H9 (cell line): ENCODE measurements around the gene GGA2. TPM values are rescaled to one million over a fixed set of nuclear protein-coding genes. Genes with fewer than 3 reads are reported as not detected.

Source experiments
- DNase-seq: peaks from one replicate; pipeline ENCODE4 v3.0.0-alpha.2; 2017
- H2AFZ ChIP-seq: one replicate; pipeline ENCODE4 v1.6.1; 2013; ENCODE audit warnings: mild to moderate bottlenecking, low read length, control low read depth, moderate library complexity
- H2AK5ac ChIP-seq: 2 replicates; pipeline ENCODE4 v1.6.1; 2013; ENCODE audit warnings: low read length, control low read depth, mixed read lengths; ENCODE audit not compliant: insufficient read length
- H2BK120ac ChIP-seq: one replicate; pipeline ENCODE4 v1.6.1; 2013; ENCODE audit warnings: low read depth, mild to moderate bottlenecking, low read length, control low read depth, inconsistent platforms; ENCODE audit not compliant: poor library complexity, severe bottlenecking
- H2BK12ac ChIP-seq: 2 replicates; pipeline ENCODE4 v1.6.1; 2013; ENCODE audit warnings: low read length, control low read depth, mixed read lengths, low read depth; ENCODE audit not compliant: insufficient read length
- H2BK15ac ChIP-seq: 2 replicates; pipeline ENCODE4 v1.6.1; 2013; ENCODE audit warnings: low read depth, low read length, control low read depth
- H2BK20ac ChIP-seq: one replicate; pipeline ENCODE4 v1.6.1; 2013; ENCODE audit warnings: low read depth, mild to moderate bottlenecking, low read length, control low read depth, inconsistent platforms; ENCODE audit not compliant: poor library complexity, severe bottlenecking
- H2BK5ac ChIP-seq: 2 replicates; pipeline ENCODE4 v1.6.1; 2013; ENCODE audit warnings: low read length, control low read depth, mixed read lengths; ENCODE audit not compliant: insufficient read length
- H3K14ac ChIP-seq: 2 replicates; pipeline ENCODE4 v1.6.1; 2013; ENCODE audit warnings: low read length, control low read depth; ENCODE audit not compliant: insufficient read depth
- H3K18ac ChIP-seq: 2 replicates; pipeline ENCODE4 v1.6.1; 2013; ENCODE audit warnings: low read depth, mild to moderate bottlenecking, mixed read lengths, low read length, control low read depth; ENCODE audit not compliant: insufficient read length
- H3K23ac ChIP-seq: 2 replicates; pipeline ENCODE4 v1.6.1; 2013; ENCODE audit warnings: low read length, control low read depth, mixed read lengths, low read depth; ENCODE audit not compliant: insufficient read length
- H3K23me2 ChIP-seq: 2 replicates; pipeline ENCODE4 v1.6.1; 2013; ENCODE audit warnings: low read depth, mild to moderate bottlenecking, mixed read lengths, low read length, control low read depth; ENCODE audit not compliant: insufficient read length, poor library complexity, severe bottlenecking
- H3K27ac ChIP-seq: 2 replicates; pipeline ENCODE4 v1.5.1; 2013; ENCODE audit warnings: low read length, control low read depth, mixed read lengths, low read depth; ENCODE audit not compliant: insufficient read length
- H3K27me3 ChIP-seq: 2 replicates; pipeline ENCODE4 v1.6.1; 2013; ENCODE audit warnings: low read length, control low read depth, inconsistent platforms; ENCODE audit not compliant: insufficient read depth
- H3K4ac ChIP-seq: 2 replicates; pipeline ENCODE4 v1.6.1; 2013; ENCODE audit warnings: low read depth, mild to moderate bottlenecking, control low read depth, inconsistent platforms, low read length, moderate library complexity
- H3K4me1 ChIP-seq: 2 replicates; pipeline ENCODE4 v1.6.1; 2013; ENCODE audit warnings: low read length, control low read depth, inconsistent platforms; ENCODE audit not compliant: insufficient read depth
- H3K4me2 ChIP-seq: 2 replicates; pipeline ENCODE4 v1.6.1; 2013; ENCODE audit warnings: low read length, control low read depth, mixed read lengths; ENCODE audit not compliant: insufficient read length, insufficient read depth
- H3K56ac ChIP-seq: 2 replicates; pipeline ENCODE4 v1.6.1; 2013; ENCODE audit warnings: low read depth, mild to moderate bottlenecking, mixed read lengths, low read length, control low read depth; ENCODE audit not compliant: insufficient read length
- H3K79me1 ChIP-seq: 2 replicates; pipeline ENCODE4 v1.6.1; 2013; ENCODE audit warnings: low read depth, mild to moderate bottlenecking, moderate library complexity, low read length, control low read depth, inconsistent platforms; ENCODE audit not compliant: insufficient read depth, poor library complexity, severe bottlenecking
- H3K79me2 ChIP-seq: 2 replicates; pipeline ENCODE4 v1.6.1; 2013; ENCODE audit warnings: low read length, control low read depth, inconsistent platforms; ENCODE audit not compliant: insufficient read depth
- H3K9ac ChIP-seq: 2 replicates; pipeline ENCODE4 v1.6.1; 2013; ENCODE audit warnings: low read length, control low read depth, mixed read lengths; ENCODE audit not compliant: insufficient read length; ENCODE audit errors: extremely low read depth
- H3K9me3 ChIP-seq: one replicate; pipeline ENCODE4 v1.6.1; 2013; ENCODE audit warnings: low read depth, low read length, inconsistent platforms; ENCODE audit not compliant: control insufficient read depth
- H3T11ph ChIP-seq: one replicate; pipeline ENCODE4 v1.6.1; 2013; ENCODE audit warnings: mild to moderate bottlenecking, low read length, control low read depth, inconsistent platforms
- H4K20me1 ChIP-seq: one replicate; pipeline ENCODE4 v1.6.1; 2013; ENCODE audit not compliant: control insufficient read depth, insufficient read length, insufficient read depth
- H4K5ac ChIP-seq: 2 replicates; pipeline ENCODE4 v1.6.1; 2013; ENCODE audit warnings: low read depth, mild to moderate bottlenecking, mixed read lengths, low read length, control low read depth; ENCODE audit not compliant: insufficient read length
- H4K8ac ChIP-seq: replicated peaks from 2 replicates; pipeline ENCODE4 v1.6.1; 2013; ENCODE audit warnings: low read length, control low read depth, mixed read lengths, low read depth; ENCODE audit not compliant: insufficient read length
- H4K91ac ChIP-seq: 2 replicates; pipeline ENCODE4 v1.6.1; 2013; ENCODE audit warnings: low read depth, mild to moderate bottlenecking, moderate library complexity, mixed read lengths, low read length, control low read depth; ENCODE audit not compliant: insufficient read length
- H3K27ac Mint-ChIP-seq, 3 experiments: 2 replicates in 2 of 3; 3 replicates in 1 of 3; pipeline ENCODE4 v1.8.0; 2020 to 2021; ENCODE audit warnings: mixed read lengths in 3 of 3, mild to moderate bottlenecking in 1 of 3, moderate library complexity in 1 of 3
- H3K27me3 Mint-ChIP-seq: 2 replicates; pipeline ENCODE4 v1.8.0; 2021; ENCODE audit warnings: low read depth, mild to moderate bottlenecking, moderate library complexity, mixed read lengths
- H3K36me3 Mint-ChIP-seq, 3 experiments: 2 replicates in 2 of 3; 3 replicates in 1 of 3; pipeline ENCODE4 v1.8.0; 2020 to 2021; ENCODE audit warnings: low read depth in 3 of 3, mixed read lengths in 3 of 3; ENCODE audit not compliant: insufficient read depth in 1 of 3
- H3K4me1 Mint-ChIP-seq, 2 experiments: 2 replicates each; pipeline ENCODE4 v1.8.0; 2020; ENCODE audit warnings: mixed read lengths in 2 of 2
- H3K4me3 Mint-ChIP-seq, 2 experiments: 2 replicates in 1 of 2; 3 replicates in 1 of 2; pipeline ENCODE4 v1.8.0; 2020 to 2021; ENCODE audit warnings: mild to moderate bottlenecking in 2 of 2, mixed read lengths in 2 of 2, moderate library complexity in 1 of 2
- H3K9me3 Mint-ChIP-seq, 2 experiments: 2 replicates in 1 of 2; 3 replicates in 1 of 2; pipeline ENCODE4 v1.8.0; 2020; ENCODE audit warnings: mild to moderate bottlenecking in 2 of 2, mixed read lengths in 2 of 2, moderate library complexity in 1 of 2
- WGBS: extraction: QIAGEN DNeasy Blood & Tissue Kit; methylation state at CpG from one replicate; pipeline ENCODE4 v1.1.7; 2013; ENCODE audit warnings: missing lambda C conversion rate, low lambda C conversion rate, mixed read lengths; ENCODE audit not compliant: insufficient read length; ENCODE audit errors: extremely low coverage; 5-methylcytosine and 5-hydroxymethylcytosine counted together
- total RNA-seq: library from RNA; stranded (reverse); gene quantifications from 2 replicates; pipeline ENCODE4 v1.2.1, GENCODE V29; 2021
- TF ChIP-seq, protein P1 (sequence below): fragments of 200-600 bp; sonication (generic); conservative IDR thresholded peaks from 3 replicates; pipeline ENCODE4 v1.8.0; 2021; ENCODE audit warnings: antibody characterized with exemption, mild to moderate bottlenecking

Gene GGA2
- total RNA-seq, 1 experiment from 2014 or later = 143 TPM

- Histone ChIP-seq H3K4me1 (peaks cover 2% of the 10 kb centered on the region; the same call in 1 of the 2 replicates), H2BK120ac (no peak overlapping the region), H3K23me2 (no peaks in the 10 kb centered on the region), H3K9ac (no peak overlapping the region), H2AK5ac (no peak overlapping the region), H4K20me1 (no peaks in the 10 kb centered on the region), H2BK20ac (no peak overlapping the region), H3K4ac (no peak overlapping the region), H3K23ac (no peak overlapping the region), H3K4me2 (no peak overlapping the region), H3K9me3 (no peaks in the 10 kb centered on the region), H2BK5ac (no peak overlapping the region), H3K79me2 (peaks cover 26% of the 10 kb centered on the region; the same call in 1 of the 2 replicates), H2BK15ac (no peak overlapping the region), H2BK12ac (no peak overlapping the region), H3K27ac (no peak overlapping the region), H3K18ac (no peak overlapping the region), H4K5ac (no peak overlapping the region), H2AFZ (no peak overlapping the region), H4K91ac (no peak overlapping the region), H4K8ac (no peak overlapping the region), H3K56ac (no peak overlapping the region), H3K27me3 (no peaks in the 10 kb centered on the region), H3T11ph (no peak overlapping the region), H3K14ac (no peak overlapping the region), H3K79me1 (peaks cover 7% of the 10 kb centered on the region)
- Mint-ChIP-seq H3K9me3 (no peaks in the 10 kb centered on the region), H3K4me3 (no peak overlapping the region), H3K27ac (peak overlapping the region in 1 of 3 experiments; percentile 8; a peak in 1 of 7 replicates), H3K4me1 (peaks cover 54 to 59% of the 10 kb centered on the region in 2 experiments), H3K36me3 (peaks cover 2 to 30% (median 29%) of the 10 kb centered on the region in 3 experiments; a peak in 5 of 7 replicates), H3K27me3 (no peaks in the 10 kb centered on the region)
- DNase-seq = no peak
- TF ChIP-seq, protein P1, sequence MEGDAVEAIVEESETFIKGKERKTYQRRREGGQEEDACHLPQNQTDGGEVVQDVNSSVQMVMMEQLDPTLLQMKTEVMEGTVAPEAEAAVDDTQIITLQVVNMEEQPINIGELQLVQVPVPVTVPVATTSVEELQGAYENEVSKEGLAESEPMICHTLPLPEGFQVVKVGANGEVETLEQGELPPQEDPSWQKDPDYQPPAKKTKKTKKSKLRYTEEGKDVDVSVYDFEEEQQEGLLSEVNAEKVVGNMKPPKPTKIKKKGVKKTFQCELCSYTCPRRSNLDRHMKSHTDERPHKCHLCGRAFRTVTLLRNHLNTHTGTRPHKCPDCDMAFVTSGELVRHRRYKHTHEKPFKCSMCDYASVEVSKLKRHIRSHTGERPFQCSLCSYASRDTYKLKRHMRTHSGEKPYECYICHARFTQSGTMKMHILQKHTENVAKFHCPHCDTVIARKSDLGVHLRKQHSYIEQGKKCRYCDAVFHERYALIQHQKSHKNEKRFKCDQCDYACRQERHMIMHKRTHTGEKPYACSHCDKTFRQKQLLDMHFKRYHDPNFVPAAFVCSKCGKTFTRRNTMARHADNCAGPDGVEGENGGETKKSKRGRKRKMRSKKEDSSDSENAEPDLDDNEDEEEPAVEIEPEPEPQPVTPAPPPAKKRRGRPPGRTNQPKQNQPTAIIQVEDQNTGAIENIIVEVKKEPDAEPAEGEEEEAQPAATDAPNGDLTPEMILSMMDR = no peak
- no CpG with 5 or more reads among the region's 5 CpGs for WGBS
Observed at GRCh38 chr16:23501291-23501690, 9.0 kb downstream of the GGA2 start.
